Testis (tissue), 2 donors: ENCODE data around the gene NKD1.

ENCODE experiments used
- POLR2A ChIP-seq: fragments of 450-650 bp; IDR thresholded peaks from one replicate; pipeline ENCODE4 v1.6.1; 2017; ENCODE audit warnings: antibody characterized with exemption, mild to moderate bottlenecking, moderate library complexity
- TF ChIP-seq, protein P1 (sequence below), 3 experiments: fragments of 450-650 bp in 2 of 3; fragments of 200-600 bp in 1 of 3; sonication (generic) in 1 of 3; IDR thresholded peaks; one replicate each; pipeline ENCODE4 v1.5.1; 2016 to 2019; ENCODE audit warnings: antibody characterized with exemption in 3 of 3, mild to moderate bottlenecking in 2 of 3, moderate library complexity in 1 of 3

- TF ChIP-seq, protein P1, sequence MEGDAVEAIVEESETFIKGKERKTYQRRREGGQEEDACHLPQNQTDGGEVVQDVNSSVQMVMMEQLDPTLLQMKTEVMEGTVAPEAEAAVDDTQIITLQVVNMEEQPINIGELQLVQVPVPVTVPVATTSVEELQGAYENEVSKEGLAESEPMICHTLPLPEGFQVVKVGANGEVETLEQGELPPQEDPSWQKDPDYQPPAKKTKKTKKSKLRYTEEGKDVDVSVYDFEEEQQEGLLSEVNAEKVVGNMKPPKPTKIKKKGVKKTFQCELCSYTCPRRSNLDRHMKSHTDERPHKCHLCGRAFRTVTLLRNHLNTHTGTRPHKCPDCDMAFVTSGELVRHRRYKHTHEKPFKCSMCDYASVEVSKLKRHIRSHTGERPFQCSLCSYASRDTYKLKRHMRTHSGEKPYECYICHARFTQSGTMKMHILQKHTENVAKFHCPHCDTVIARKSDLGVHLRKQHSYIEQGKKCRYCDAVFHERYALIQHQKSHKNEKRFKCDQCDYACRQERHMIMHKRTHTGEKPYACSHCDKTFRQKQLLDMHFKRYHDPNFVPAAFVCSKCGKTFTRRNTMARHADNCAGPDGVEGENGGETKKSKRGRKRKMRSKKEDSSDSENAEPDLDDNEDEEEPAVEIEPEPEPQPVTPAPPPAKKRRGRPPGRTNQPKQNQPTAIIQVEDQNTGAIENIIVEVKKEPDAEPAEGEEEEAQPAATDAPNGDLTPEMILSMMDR (IDR thresholded peaks at IDR 0.05) = no peak
- no peak for TF ChIP-seq POLR2A
Measured at GRCh38 chr16:50506543-50506937, 41.7 kb upstream of the NKD1 start.
